GM21360 (cell line): ENCODE data around the gene NDUFV2.

Experiments
- ATAC-seq: cut with Tn5 transposase; IDR thresholded peaks from one replicate; pipeline ENCODE4 v1.9.1; 2021; ENCODE audit warnings: mild to moderate bottlenecking, moderate library complexity; ENCODE audit not compliant: unreplicated experiment

NDUFV2 gene

GRCh38 chr18:9113468-9114149, 11.1 kb downstream of the NDUFV2 start:
- ATAC-seq, result no peak

GRCh38 chr18:9115984-9116383, 13.5 kb downstream of the NDUFV2 start:
- ATAC-seq, result no peak

GRCh38 chr18:9117980-9118841, 15.7 kb downstream of the NDUFV2 start:
- no peak for ATAC-seq

GRCh38 chr18:9120796-9121195, 18.3 kb downstream of the NDUFV2 start:
- ATAC-seq, result no peak

- no peak for ATAC-seq
Observed at GRCh38 chr18:9123520-9123919, 21.0 kb downstream of the NDUFV2 start.

GRCh38 chr18:9124824-9125223, 22.3 kb downstream of the NDUFV2 start:
- no peak for ATAC-seq

GRCh38 chr18:9126337-9126736, 23.8 kb downstream of the NDUFV2 start:
- ATAC-seq, result no peak

- ATAC-seq, result no peak
Observed at GRCh38 chr18:9130195-9130594, 27.7 kb downstream of the NDUFV2 start.

GRCh38 chr18:9130806-9131205, 28.3 kb downstream of the NDUFV2 start:
- no peak for ATAC-seq

GRCh38 chr18:9132628-9133027, 30.1 kb downstream of the NDUFV2 start:
- ATAC-seq, result no peak

- ATAC-seq, result no peak
Observed at GRCh38 chr18:9133225-9133624, 30.7 kb downstream of the NDUFV2 start.

- no peak for ATAC-seq
Observed at GRCh38 chr18:9135081-9135911, 32.8 kb downstream of the NDUFV2 start.

GRCh38 chr18:9135912-9136314, 33.4 kb downstream of the NDUFV2 start:
- ATAC-seq, result peak; percentile 18

- peak; percentile 66 for ATAC-seq
Observed at GRCh38 chr18:9136315-9137155, 34.0 kb downstream of the NDUFV2 start, which contains the start of gene ANKRD12. Gene ANKRD12, plus strand, starts transcription at chr18:9136781. Its CDS starts 45,652 bp downstream, at chr18:9182433.

- ATAC-seq, result peak; percentile 39
Observed at GRCh38 chr18:9137168-9138066, 34.9 kb downstream of the NDUFV2 start.

- ATAC-seq, result no peak
Observed at GRCh38 chr18:9139400-9140039, 37.0 kb downstream of the NDUFV2 start.

GRCh38 chr18:9140381-9140780, 37.9 kb downstream of the NDUFV2 start:
- ATAC-seq, result no peak

- ATAC-seq, result no peak
Observed at GRCh38 chr18:9140984-9141383, 38.5 kb downstream of the NDUFV2 start.

GRCh38 chr18:9146224-9146623, 43.7 kb downstream of the NDUFV2 start:
- ATAC-seq, result no peak
